Endodermal cell (in vitro differentiated cells): ENCODE results near the gene L1CAM. TPM values are rescaled to one million over a fixed set of nuclear protein-coding genes. Genes with fewer than 3 reads are reported as not detected.

ENCODE experiments used
- DNase-seq: peaks from one replicate; pipeline ENCODE4 v3.0.0-alpha.2; 2017
- H3K27ac ChIP-seq: 2 replicates; pipeline ENCODE4 v1.5.1; 2013; ENCODE audit warnings: mild to moderate bottlenecking, low read depth, low read length, moderate library complexity
- H3K27me3 ChIP-seq: 2 replicates; pipeline ENCODE4 v1.6.1; 2013; ENCODE audit warnings: mild to moderate bottlenecking, low read length, moderate library complexity; ENCODE audit not compliant: insufficient read depth, control insufficient read depth, poor library complexity, severe bottlenecking
- H3K36me3 ChIP-seq: 2 replicates; pipeline ENCODE4 v1.7.0; 2013; ENCODE audit warnings: mild to moderate bottlenecking, low read length, moderate library complexity; ENCODE audit not compliant: control insufficient read depth, insufficient read depth
- H3K4me1 ChIP-seq: one replicate; pipeline ENCODE4 v1.7.0; 2013; ENCODE audit warnings: low read length; ENCODE audit not compliant: control insufficient read depth, insufficient read depth
- H3K4me3 ChIP-seq: 2 replicates; pipeline ENCODE4 v1.5.1; 2013; ENCODE audit warnings: mild to moderate bottlenecking, low read length, moderate library complexity
- H3K9ac ChIP-seq: 2 replicates; pipeline ENCODE4 v1.6.1; 2013; ENCODE audit warnings: mild to moderate bottlenecking, low read length, moderate library complexity; ENCODE audit not compliant: poor library complexity, severe bottlenecking; ENCODE audit errors: extremely low read depth
- H3K9me3 ChIP-seq: 2 replicates; pipeline ENCODE4 v1.6.1; 2013; ENCODE audit warnings: mild to moderate bottlenecking, low read length, moderate library complexity; ENCODE audit not compliant: control insufficient read depth
- H3K27ac Mint-ChIP-seq: 2 replicates; pipeline ENCODE4 v1.8.0; 2020; ENCODE audit warnings: mixed read lengths
- H3K27me3 Mint-ChIP-seq: 2 replicates; pipeline ENCODE4 v1.8.0; 2021; ENCODE audit warnings: mild to moderate bottlenecking, mixed read lengths; ENCODE audit not compliant: insufficient read depth
- H3K36me3 Mint-ChIP-seq: 2 replicates; pipeline ENCODE4 v1.8.0; 2020; ENCODE audit warnings: low read depth, mixed read lengths
- H3K4me1 Mint-ChIP-seq: 2 replicates; pipeline ENCODE4 v1.8.0; 2020; ENCODE audit warnings: mixed read lengths
- H3K4me3 Mint-ChIP-seq: 2 replicates; pipeline ENCODE4 v1.8.0; 2020; ENCODE audit warnings: mild to moderate bottlenecking, moderate library complexity, mixed read lengths
- H3K9me3 Mint-ChIP-seq: 2 replicates; pipeline ENCODE4 v1.8.0; 2020; ENCODE audit warnings: mild to moderate bottlenecking, mixed read lengths
- CTCF ChIP-seq: fragments of 200-600 bp; sonication (generic); conservative IDR thresholded peaks from 2 replicates; pipeline ENCODE4 v1.5.0; 2021; ENCODE audit warnings: antibody characterized with exemption, mild to moderate bottlenecking
- WGBS, 2 experiments: methylation state at CpG; one replicate each; pipeline versions ENCODE4 v1.1.5 to v1.1.7; 2013; ENCODE audit warnings: missing lambda C conversion rate in 2 of 2, mixed read lengths in 1 of 2; ENCODE audit not compliant: insufficient coverage in 1 of 2, insufficient read length in 1 of 2; 5-methylcytosine and 5-hydroxymethylcytosine counted together
- total RNA-seq, 2 donors: library from RNA; stranded (reverse); fragmentation: NEBNext Ultra II Directional in 1 of 2; extraction: Animal tissue kit (Norgen Biotek cat#: 25700) in 1 of 2; gene quantifications; 2 replicates in 1 of 2; 3 replicates in 1 of 2; pipeline ENCODE4 v1.2.1, GENCODE V29; 2021

L1CAM gene
- total RNA-seq, 2 donors from 2014 or later: 7.5 to 29.0 TPM

GRCh38 chrX:153885208-153885787, 675 bp downstream of the L1CAM start:
- no peak overlapping the region for H3K9ac ChIP-seq
- peaks cover 3% of the 10 kb centered on the region for H3K4me1 ChIP-seq
- Mint-ChIP-seq H3K4me1 (peaks cover 6% of the 10 kb centered on the region), H3K9me3 (peaks cover 55% of the 10 kb centered on the region), H3K4me3 (peak overlapping the region; percentile 49), H3K27ac (no peak overlapping the region), H3K27me3 (peaks cover 19% of the 10 kb centered on the region), H3K36me3 (no peaks in the 10 kb centered on the region)
- H3K27ac ChIP-seq: no peak overlapping the region
- H3K4me3 ChIP-seq: no peak overlapping the region
- WGBS, 2 experiments: 0 to 9% methylated on average over 1 to 31 of the region's 32 CpGs
- no peaks in the 10 kb centered on the region for H3K36me3 ChIP-seq
- no peak for TF ChIP-seq CTCF
- no peaks in the 10 kb centered on the region for H3K9me3 ChIP-seq
- H3K27me3 ChIP-seq: peaks cover 17% of the 10 kb centered on the region
- DNase-seq: no peak

GRCh38 chrX:153884590-153884989, 1.4 kb downstream of the L1CAM start:
- Mint-ChIP-seq H3K9me3 (peaks cover 52% of the 10 kb centered on the region), H3K4me3 (peak overlapping the region; percentile 49), H3K36me3 (no peaks in the 10 kb centered on the region), H3K27ac (no peak overlapping the region), H3K27me3 (peaks cover 18% of the 10 kb centered on the region), H3K4me1 (peaks cover 9% of the 10 kb centered on the region)
- Histone ChIP-seq H3K4me3 (no peak overlapping the region), H3K4me1 (peaks cover 3% of the 10 kb centered on the region), H3K36me3 (no peaks in the 10 kb centered on the region), H3K27ac (no peak overlapping the region), H3K9me3 (no peaks in the 10 kb centered on the region), H3K9ac (no peak overlapping the region), H3K27me3 (peaks cover 17% of the 10 kb centered on the region)
- WGBS, 2 experiments: 78% methylated on average over 6 of the region's 6 CpGs; no CpG with 5 or more reads in 1 of the 2 experiments
- no peak for DNase-seq
- TF ChIP-seq CTCF: peak; percentile 61

GRCh38 chrX:153884136-153884535, 1.8 kb downstream of the L1CAM start:
- peaks cover 16% of the 10 kb centered on the region for H3K27me3 Mint-ChIP-seq
- H3K9me3 Mint-ChIP-seq: peaks cover 47% of the 10 kb centered on the region
- Histone ChIP-seq H3K9ac (no peak overlapping the region), H3K36me3 (no peaks in the 10 kb centered on the region), H3K27ac (no peak overlapping the region), H3K9me3 (no peaks in the 10 kb centered on the region), H3K27me3 (peaks cover 17% of the 10 kb centered on the region), H3K4me3 (no peak overlapping the region), H3K4me1 (peaks cover 3% of the 10 kb centered on the region)
- 84% methylated on average over 12 of the region's 13 CpGs; no CpG with 5 or more reads in 1 of the 2 experiments for WGBS, 2 experiments
- H3K36me3 Mint-ChIP-seq: no peaks in the 10 kb centered on the region
- H3K4me1 Mint-ChIP-seq: peaks cover 13% of the 10 kb centered on the region
- DNase-seq: no peak
- H3K4me3 Mint-ChIP-seq: no peak overlapping the region
- no peak for TF ChIP-seq CTCF
- H3K27ac Mint-ChIP-seq: no peak overlapping the region
